CD14-positive monocyte (primary cell): ENCODE data around the gene PAOX. TPM values are rescaled to one million over a fixed set of nuclear protein-coding genes. Genes with fewer than 3 reads are reported as not detected.

Source experiments
- DNase-seq, 3 donors: peaks; one replicate each; pipeline ENCODE4 v3.0.0-alpha.2; 2011 to 2022
- H2AFZ ChIP-seq: 2 replicates; pipeline ENCODE4 v1.6.0; 2012; ENCODE audit warnings: mild to moderate bottlenecking, low read depth, low read length, inconsistent platforms; ENCODE audit not compliant: insufficient read depth, poor library complexity, severe bottlenecking
- H3K27ac ChIP-seq, 2 donors: 1 replicate in 1 of 2; 2 replicates in 1 of 2; pipeline ENCODE4 v1.5.1; 2012 to 2013; ENCODE audit warnings: low read length in 2 of 2, control low read depth in 1 of 2, inconsistent platforms in 1 of 2, low read depth in 1 of 2, mild to moderate bottlenecking in 1 of 2
- H3K27me3 ChIP-seq, 2 donors: one replicate each; pipeline versions ENCODE4 v1.6.0 to v1.6.1; 2011 to 2013; ENCODE audit warnings: low read length in 2 of 2; ENCODE audit not compliant: control insufficient read depth in 2 of 2, insufficient read depth in 2 of 2
- H3K36me3 ChIP-seq, 2 donors: replicated peaks in 1 of 2; 1 replicate in 1 of 2; 2 replicates in 1 of 2; pipeline versions ENCODE4 v1.5.1 to v1.6.1; 2012 to 2013; ENCODE audit warnings: low read length in 2 of 2, control low read depth in 1 of 2, inconsistent platforms in 1 of 2, mild to moderate bottlenecking in 1 of 2; ENCODE audit not compliant: insufficient read depth in 2 of 2, control insufficient read depth in 1 of 2
- H3K4me1 ChIP-seq, 2 donors: 1 replicate in 1 of 2; 2 replicates in 1 of 2; pipeline versions ENCODE4 v1.5.1 to v1.6.1; 2012 to 2013; ENCODE audit warnings: low read length in 2 of 2, control low read depth in 1 of 2, inconsistent platforms in 1 of 2, mild to moderate bottlenecking in 1 of 2, moderate library complexity in 1 of 2; ENCODE audit not compliant: insufficient read depth in 2 of 2, control insufficient read depth in 1 of 2
- H3K4me2 ChIP-seq: replicated peaks from 2 replicates; pipeline ENCODE3; 2012; ENCODE audit warnings: low read length, moderate library complexity, mild to moderate bottlenecking; ENCODE audit not compliant: poor library complexity, severe bottlenecking; ENCODE audit errors: extremely low read depth
- H3K4me3 ChIP-seq, 3 experiments: fragments of 200-600 bp in 1 of 3; sonication (generic) in 1 of 3; replicated peaks in 1 of 3; 1 replicate in 2 of 3; 2 replicates in 1 of 3; pipeline ENCODE4 v1.5.1; 2011 to 2013; ENCODE audit warnings: low read length in 3 of 3, mild to moderate bottlenecking in 3 of 3, control low read depth in 2 of 3, low read depth in 2 of 3, inconsistent platforms in 1 of 3, moderate library complexity in 1 of 3
- H3K79me2 ChIP-seq: 2 replicates; pipeline ENCODE4 v1.6.0; 2012; ENCODE audit warnings: mild to moderate bottlenecking, control low read depth, inconsistent platforms, low read length, moderate library complexity; ENCODE audit not compliant: insufficient read depth
- H3K9ac ChIP-seq: 2 replicates; pipeline ENCODE4 v1.6.0; 2017; ENCODE audit warnings: low read length, mild to moderate bottlenecking; ENCODE audit not compliant: insufficient read depth, poor library complexity, severe bottlenecking
- H3K9me3 ChIP-seq, 2 donors: replicated peaks in 1 of 2; 1 replicate in 1 of 2; 2 replicates in 1 of 2; pipeline versions ENCODE4 v1.5.1 to v1.6.1; 2012 to 2013; ENCODE audit warnings: low read length in 2 of 2, control low read depth in 1 of 2; ENCODE audit not compliant: control insufficient read depth in 1 of 2, insufficient read depth in 1 of 2
- H4K20me1 ChIP-seq: 2 replicates; pipeline ENCODE4 v1.6.0; 2012; ENCODE audit warnings: mild to moderate bottlenecking, low read length, control low read depth, moderate library complexity; ENCODE audit not compliant: insufficient read depth
- H3K27ac Mint-ChIP-seq, 7 donors: one replicate each; pipeline ENCODE4 v1.8.0; 2020; ENCODE audit warnings: mild to moderate bottlenecking in 7 of 7, mixed read lengths in 7 of 7, moderate library complexity in 6 of 7, inconsistent platforms in 2 of 7
- H3K27me3 Mint-ChIP-seq, 3 donors: one replicate each; pipeline ENCODE4 v1.8.0; 2021 to 2022; ENCODE audit warnings: low read depth in 3 of 3, mild to moderate bottlenecking in 3 of 3, mixed read lengths in 3 of 3, moderate library complexity in 3 of 3, inconsistent platforms in 1 of 3
- H3K36me3 Mint-ChIP-seq, 2 donors: one replicate each; pipeline ENCODE4 v1.8.0; 2020; ENCODE audit warnings: mixed read lengths in 2 of 2, inconsistent platforms in 1 of 2, mild to moderate bottlenecking in 1 of 2
- H3K4me1 Mint-ChIP-seq: one replicate; pipeline ENCODE4 v1.8.0; 2020; ENCODE audit warnings: mild to moderate bottlenecking, mixed read lengths
- H3K4me3 Mint-ChIP-seq, 2 donors: one replicate each; pipeline ENCODE4 v1.8.0; 2020; ENCODE audit warnings: mild to moderate bottlenecking in 2 of 2, mixed read lengths in 2 of 2, moderate library complexity in 1 of 2
- H3K9me3 Mint-ChIP-seq, 7 donors: one replicate each; pipeline ENCODE4 v1.8.0; 2020 to 2022; ENCODE audit warnings: mixed read lengths in 7 of 7, mild to moderate bottlenecking in 6 of 7, moderate library complexity in 6 of 7, inconsistent platforms in 2 of 7
- WGBS: methylation state at CpG from one replicate; pipeline ENCODE4 v1.1.5; 2013; ENCODE audit warnings: missing lambda C conversion rate; ENCODE audit not compliant: insufficient coverage; 5-methylcytosine and 5-hydroxymethylcytosine counted together
- intact Hi-C, 2 donors: fragments of 100-400 bp; cut with micrococcal nuclease; formaldehyde crosslinking; loops; one replicate each; pipeline versions ENCODE4 v1.15.0 to v1.15.1; 2023
- polyA plus RNA-seq, 3 donors: library from polyadenylated mRNA; depleted of rRNA in 1 of 3; unstranded in 2 of 3; stranded (reverse) in 1 of 3; fragments of 300-500 nt in 2 of 3; fragments of >200 nt in 1 of 3; fragmentation: Illumina TruSeq in 2 of 3; gene quantifications; 1 replicate in 2 of 3; 2 replicates in 1 of 3; pipeline ENCODE4 v1.2.3, GENCODE V29; 2012 to 2021
- TF ChIP-seq, protein P1 (sequence below): fragments of 200-600 bp; IDR thresholded peaks from one replicate; pipeline ENCODE4 v1.8.0; 2022; ENCODE audit warnings: antibody characterized with exemption, mild to moderate bottlenecking

PAOX gene
- polyA plus RNA-seq, 3 donors: 3.9 to 9.5 (median 9.3) TPM

DNA sequence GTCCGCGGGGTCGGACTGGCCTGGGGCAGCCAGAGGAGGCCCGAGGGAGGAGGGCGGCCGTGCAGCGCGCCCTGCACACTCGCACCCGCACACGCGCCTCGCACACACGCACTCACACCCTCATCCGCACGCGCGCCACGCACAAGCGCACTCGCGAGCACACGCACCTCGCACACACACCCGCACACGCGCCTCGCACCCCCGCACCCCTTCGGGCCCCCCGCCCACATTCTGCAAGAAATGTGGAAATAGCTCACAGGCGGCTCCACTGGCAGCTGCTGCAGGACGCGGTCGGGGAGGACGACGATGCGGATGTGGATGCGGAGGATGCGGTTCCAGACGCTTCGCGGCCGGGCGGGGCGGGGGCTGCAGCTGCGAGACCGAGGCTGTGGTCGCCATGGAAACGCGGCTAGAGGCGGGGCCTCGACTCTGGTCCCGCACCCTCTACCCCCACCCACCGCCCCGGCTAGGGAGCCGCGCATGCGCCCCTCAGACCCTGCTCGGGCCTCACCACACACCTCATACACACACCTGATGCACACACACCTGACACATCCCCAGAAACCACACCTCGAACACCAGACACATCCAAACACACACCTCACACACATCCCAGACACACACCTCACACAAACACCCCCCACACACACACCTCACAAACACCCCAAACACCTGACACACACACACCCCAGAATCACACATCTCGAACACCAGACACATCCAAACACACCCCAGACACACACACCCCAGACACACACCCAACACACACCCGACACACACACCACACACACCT is 42.3 kb upstream of the PAOX start, which contains the start of gene CALY:
TSS of gene CALY (minus strand) at position 320 of the 793 bp plus-strand sequence. CDS start 7,907 bp downstream, outside the sequence.
- H3K4me1 ChIP-seq: peaks cover 7 to 12% of the 10 kb centered on the region in 2 donors
- peak within 1 kb of the TSS; percentile 41 for H2AFZ ChIP-seq
- Mint-ChIP-seq H3K27ac (no peak within 1 kb of the TSS), H3K27me3 (peaks cover 28 to 44% (median 38%) of the 10 kb centered on the region in 3 donors), H3K36me3 (no peaks in the 10 kb centered on the region), H3K9me3 (peaks cover 0 to 16% (median 8%) of the 10 kb centered on the region in 7 donors), H3K4me1 (peaks cover 7% of the 10 kb centered on the region), H3K4me3 (peak within 1 kb of the TSS; percentile 9 to 70)
- no peak within 1 kb of the TSS for H3K27ac ChIP-seq
- no peaks in the 10 kb centered on the region for H4K20me1 ChIP-seq
- peaks cover 5 to 33% of the 10 kb centered on the region in 2 donors for H3K9me3 ChIP-seq
- H3K4me2 ChIP-seq: peak within 1 kb of the TSS; percentile 48
- intact Hi-C loops: no loop called here
- no peak for DNase-seq
- peaks cover 9 to 55% of the 10 kb centered on the region in 2 donors for H3K27me3 ChIP-seq
- H3K36me3 ChIP-seq: no peaks in the 10 kb centered on the region
- peak within 1 kb of the TSS in 1 of 3 experiments; percentile 44 for H3K4me3 ChIP-seq
- TF ChIP-seq, protein P1, sequence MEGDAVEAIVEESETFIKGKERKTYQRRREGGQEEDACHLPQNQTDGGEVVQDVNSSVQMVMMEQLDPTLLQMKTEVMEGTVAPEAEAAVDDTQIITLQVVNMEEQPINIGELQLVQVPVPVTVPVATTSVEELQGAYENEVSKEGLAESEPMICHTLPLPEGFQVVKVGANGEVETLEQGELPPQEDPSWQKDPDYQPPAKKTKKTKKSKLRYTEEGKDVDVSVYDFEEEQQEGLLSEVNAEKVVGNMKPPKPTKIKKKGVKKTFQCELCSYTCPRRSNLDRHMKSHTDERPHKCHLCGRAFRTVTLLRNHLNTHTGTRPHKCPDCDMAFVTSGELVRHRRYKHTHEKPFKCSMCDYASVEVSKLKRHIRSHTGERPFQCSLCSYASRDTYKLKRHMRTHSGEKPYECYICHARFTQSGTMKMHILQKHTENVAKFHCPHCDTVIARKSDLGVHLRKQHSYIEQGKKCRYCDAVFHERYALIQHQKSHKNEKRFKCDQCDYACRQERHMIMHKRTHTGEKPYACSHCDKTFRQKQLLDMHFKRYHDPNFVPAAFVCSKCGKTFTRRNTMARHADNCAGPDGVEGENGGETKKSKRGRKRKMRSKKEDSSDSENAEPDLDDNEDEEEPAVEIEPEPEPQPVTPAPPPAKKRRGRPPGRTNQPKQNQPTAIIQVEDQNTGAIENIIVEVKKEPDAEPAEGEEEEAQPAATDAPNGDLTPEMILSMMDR: no peak
- no peaks in the 10 kb centered on the region for H3K79me2 ChIP-seq
- no peak within 1 kb of the TSS for H3K9ac ChIP-seq
- 14% methylated on average over 62 of the region's 63 CpGs for WGBS

DNA sequence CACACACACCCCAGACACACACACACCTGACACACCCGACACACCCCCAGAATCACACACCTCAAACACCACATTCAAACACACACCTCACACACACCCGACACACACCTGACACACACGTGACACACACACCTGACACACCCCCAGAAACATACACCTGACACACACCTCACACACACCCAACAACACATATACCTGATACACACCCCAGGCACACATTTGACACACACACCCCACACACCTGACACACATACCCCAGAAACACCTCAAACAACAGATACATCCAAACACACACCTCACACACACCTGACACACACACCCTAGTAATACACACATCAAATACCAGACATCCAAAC is 41.7 kb upstream of the PAOX start:
- DNase-seq: no peak
- Mint-ChIP-seq H3K9me3 (peaks cover 0 to 16% (median 8%) of the 10 kb centered on the region in 7 donors), H3K4me3 (no peak overlapping the region), H3K4me1 (peaks cover 7% of the 10 kb centered on the region), H3K36me3 (no peaks in the 10 kb centered on the region), H3K27ac (no peak overlapping the region), H3K27me3 (peaks cover 25 to 39% (median 36%) of the 10 kb centered on the region in 3 donors)
- Histone ChIP-seq H3K9me3 (peaks cover 5 to 29% of the 10 kb centered on the region in 2 donors), H4K20me1 (no peaks in the 10 kb centered on the region), H3K79me2 (no peaks in the 10 kb centered on the region), H3K27me3 (peaks cover 9 to 52% of the 10 kb centered on the region in 2 donors), H3K36me3 (no peaks in the 10 kb centered on the region), H3K9ac (no peak overlapping the region), H3K4me3 (no peak overlapping the region), H3K4me1 (peaks cover 7 to 12% of the 10 kb centered on the region in 2 donors), H3K27ac (no peak overlapping the region), H2AFZ (no peak overlapping the region), H3K4me2 (no peak overlapping the region)
- 86% methylated on average over 3 of the region's 3 CpGs for WGBS
- intact Hi-C loops: no loop called here
- TF ChIP-seq, protein P1: no peak
